CD4-positive, alpha-beta T cell (primary cell): ENCODE results near the gene CD70. TPM values are rescaled to one million over a fixed set of nuclear protein-coding genes. Genes with fewer than 3 reads are reported as not detected.
A peak's percentile ranks its signal among the peaks of the same experiment; 100 is the strongest.

Experiments
- ATAC-seq: fragments of 200-7000 bp; cut with Tn5 transposase; one replicate; pipeline ENCODE4 v1.10.0; 2022; ENCODE audit warnings: mild to moderate bottlenecking; ENCODE audit not compliant: poor library complexity
- CTCF ChIA-PET: fragments of 350-600 bp; sonication (Branson Sonifier 250); formaldehyde crosslinking; loops from one replicate; lab custom pipeline; 2021; ENCODE audit warnings: antibody characterized with exemption, inconsistent platforms; lab: Charles Lee
- POLR2A ChIA-PET: fragments of 350-600 bp; sonication (Branson Sonifier 250); formaldehyde crosslinking; loops from one replicate; lab custom pipeline; 2021; ENCODE audit warnings: antibody characterized with exemption, inconsistent platforms; lab: Charles Lee
- DNase-seq, 14 experiments: peaks; one replicate each; pipeline ENCODE4 v3.0.0-alpha.2; 2013 to 2020; ENCODE audit warnings: mixed read lengths in 2 of 14
- H3K27ac ChIP-seq, 2 donors: one replicate each; pipeline versions ENCODE4 v1.5.1 to v1.7.0; 2013; ENCODE audit warnings: low read length in 2 of 2, low read depth in 1 of 2, mild to moderate bottlenecking in 1 of 2
- H3K27me3 ChIP-seq, 2 experiments: 1 replicate in 1 of 2; 2 replicates in 1 of 2; pipeline versions ENCODE4 v1.6.1 to v1.7.0; 2013; ENCODE audit warnings: low read length in 2 of 2, control low read depth in 1 of 2, mild to moderate bottlenecking in 1 of 2, moderate library complexity in 1 of 2; ENCODE audit not compliant: insufficient read depth in 2 of 2, control insufficient read depth in 1 of 2
- H3K36me3 ChIP-seq: one replicate; pipeline ENCODE4 v1.6.1; 2013; ENCODE audit warnings: low read length, control low read depth; ENCODE audit not compliant: insufficient read depth
- H3K4me1 ChIP-seq: one replicate; pipeline ENCODE4 v1.6.1; 2013; ENCODE audit warnings: low read length, control low read depth; ENCODE audit not compliant: insufficient read depth
- H3K4me3 ChIP-seq: one replicate; pipeline ENCODE4 v1.5.1; 2013; ENCODE audit warnings: mild to moderate bottlenecking, low read length, moderate library complexity
- H3K9me3 ChIP-seq, 2 experiments: 1 replicate in 1 of 2; 2 replicates in 1 of 2; pipeline versions ENCODE4 v1.6.1 to v1.7.0; 2013; ENCODE audit warnings: low read length in 2 of 2, mild to moderate bottlenecking in 2 of 2, control low read depth in 1 of 2, moderate library complexity in 1 of 2; ENCODE audit not compliant: control insufficient read depth in 1 of 2, insufficient read depth in 1 of 2
- H3K27ac Mint-ChIP-seq: one replicate; pipeline ENCODE4 v1.8.0; 2020; ENCODE audit warnings: mixed read lengths
- H3K27me3 Mint-ChIP-seq: one replicate; pipeline ENCODE4 v1.8.0; 2021; ENCODE audit warnings: mixed read lengths
- H3K36me3 Mint-ChIP-seq: one replicate; pipeline ENCODE4 v1.8.0; 2021; ENCODE audit warnings: low read depth, mixed read lengths
- H3K4me1 Mint-ChIP-seq: one replicate; pipeline ENCODE4 v1.8.0; 2021; ENCODE audit warnings: low read depth, mixed read lengths
- H3K4me3 Mint-ChIP-seq: one replicate; pipeline ENCODE4 v1.8.0; 2020; ENCODE audit warnings: mild to moderate bottlenecking, mixed read lengths
- H3K9me3 Mint-ChIP-seq: one replicate; pipeline ENCODE4 v1.8.0; 2020; ENCODE audit warnings: mixed read lengths
- intact Hi-C, 2 experiments: fragments of 100-400 bp; cut with DNase I in 1 of 2; cut with micrococcal nuclease in 1 of 2; formaldehyde crosslinking; loops; one replicate each; pipeline versions ENCODE4 v1.15.1 to v1.9.0; 2023 to 2025; cut with DNase I, micrococcal nuclease
- total RNA-seq, 174 experiments: library from RNA in 2 of 174; stranded (reverse) in 2 of 174; gene quantifications; one replicate each; pipeline ENCODE4 v1.2.3 and lab custom pipeline; 2021 to 2026
- TF ChIP-seq, protein P1 (sequence below): fragments of 200-600 bp; IDR thresholded peaks from one replicate; pipeline ENCODE4 v1.8.0; 2022; ENCODE audit warnings: antibody characterized with exemption, mild to moderate bottlenecking

The CD70 gene
- total RNA-seq, 2 experiments from 2014 or later, result not detected

DNA sequence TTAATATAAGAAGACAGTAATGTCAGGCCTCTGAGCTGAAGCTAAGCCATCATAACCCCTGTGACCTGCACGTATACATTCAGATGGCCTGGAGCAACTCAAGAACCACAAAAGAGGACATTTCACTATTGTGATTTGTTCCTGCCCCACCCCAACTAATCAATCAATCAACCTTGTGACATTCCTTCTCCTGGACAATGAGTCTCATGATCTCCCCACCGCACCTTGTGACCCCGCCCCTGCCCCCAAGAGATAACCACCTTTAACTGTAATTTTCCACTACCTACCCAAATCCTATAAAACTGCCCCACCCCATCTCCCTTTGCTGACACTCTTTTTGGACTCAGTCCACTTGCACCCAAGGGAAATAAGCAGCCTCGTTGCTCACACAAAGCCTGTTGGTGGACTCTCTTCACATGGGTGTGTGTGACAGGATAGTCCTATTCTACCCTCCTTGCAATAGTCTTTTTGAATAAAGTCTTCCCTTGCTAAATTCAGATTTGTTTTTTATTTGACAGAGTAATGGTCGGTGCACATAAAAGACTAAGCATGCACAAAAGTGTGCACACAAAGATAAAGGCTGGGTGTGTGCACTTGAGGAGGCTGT, 14.0 kb downstream of the CD70 start:
- H3K27me3 ChIP-seq, result peaks cover 7 to 11% of the 10 kb centered on the region in 2 experiments
- no peaks in the 10 kb centered on the region for H3K36me3 ChIP-seq
- Mint-ChIP-seq H3K27ac (no peak overlapping the region), H3K9me3 (no peaks in the 10 kb centered on the region), H3K4me1 (no peaks in the 10 kb centered on the region), H3K4me3 (no peak overlapping the region), H3K27me3 (peaks cover 12% of the 10 kb centered on the region), H3K36me3 (no peaks in the 10 kb centered on the region)
- ATAC-seq, result no peak
- POLR2A ChIA-PET, result no interaction called here
- TF ChIP-seq, protein P1, sequence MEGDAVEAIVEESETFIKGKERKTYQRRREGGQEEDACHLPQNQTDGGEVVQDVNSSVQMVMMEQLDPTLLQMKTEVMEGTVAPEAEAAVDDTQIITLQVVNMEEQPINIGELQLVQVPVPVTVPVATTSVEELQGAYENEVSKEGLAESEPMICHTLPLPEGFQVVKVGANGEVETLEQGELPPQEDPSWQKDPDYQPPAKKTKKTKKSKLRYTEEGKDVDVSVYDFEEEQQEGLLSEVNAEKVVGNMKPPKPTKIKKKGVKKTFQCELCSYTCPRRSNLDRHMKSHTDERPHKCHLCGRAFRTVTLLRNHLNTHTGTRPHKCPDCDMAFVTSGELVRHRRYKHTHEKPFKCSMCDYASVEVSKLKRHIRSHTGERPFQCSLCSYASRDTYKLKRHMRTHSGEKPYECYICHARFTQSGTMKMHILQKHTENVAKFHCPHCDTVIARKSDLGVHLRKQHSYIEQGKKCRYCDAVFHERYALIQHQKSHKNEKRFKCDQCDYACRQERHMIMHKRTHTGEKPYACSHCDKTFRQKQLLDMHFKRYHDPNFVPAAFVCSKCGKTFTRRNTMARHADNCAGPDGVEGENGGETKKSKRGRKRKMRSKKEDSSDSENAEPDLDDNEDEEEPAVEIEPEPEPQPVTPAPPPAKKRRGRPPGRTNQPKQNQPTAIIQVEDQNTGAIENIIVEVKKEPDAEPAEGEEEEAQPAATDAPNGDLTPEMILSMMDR, result no peak
- CTCF ChIA-PET, result no interaction called here
- H3K9me3 ChIP-seq, result no peaks in the 10 kb centered on the region
- no peak for DNase-seq
- H3K4me1 ChIP-seq, result peaks cover 8% of the 10 kb centered on the region
- no peak overlapping the region for H3K27ac ChIP-seq
- H3K4me3 ChIP-seq, result no peak overlapping the region
- intact Hi-C loops, result no loop called here

DNA sequence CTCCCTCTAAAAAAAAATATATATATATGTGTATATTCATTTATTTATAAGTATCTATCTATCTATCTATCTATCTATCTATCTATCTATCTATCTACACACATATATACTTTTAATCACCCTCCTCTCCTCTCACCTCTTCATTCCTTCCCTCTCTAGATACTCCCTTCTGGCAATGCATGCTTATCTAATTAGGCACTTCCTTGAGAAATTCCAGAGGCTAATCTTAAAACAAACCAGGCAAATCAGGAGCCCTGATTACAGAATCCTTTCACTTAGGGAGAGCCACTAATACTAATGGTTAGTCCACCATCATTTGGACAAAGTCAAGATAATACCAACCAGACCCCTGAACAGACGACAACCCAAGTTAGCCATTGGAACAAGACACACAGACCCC, 17.6 kb downstream of the CD70 start:
- intact Hi-C loops, result no loop called here
- Histone ChIP-seq H3K9me3 (peaks cover 4 to 9% of the 10 kb centered on the region in 2 experiments), H3K4me3 (no peak overlapping the region), H3K4me1 (peaks cover 8% of the 10 kb centered on the region), H3K36me3 (no peaks in the 10 kb centered on the region), H3K27ac (no peak overlapping the region), H3K27me3 (peaks cover 14 to 23% of the 10 kb centered on the region in 2 experiments)
- H3K9me3 Mint-ChIP-seq, result no peaks in the 10 kb centered on the region
- H3K36me3 Mint-ChIP-seq, result no peaks in the 10 kb centered on the region
- POLR2A ChIA-PET, result interaction anchor here (0.6 kb wide), 1 partner anchor 10 kb away, joined by 6 read pairs; no protein-coding TSS in a partner anchor
- H3K27ac Mint-ChIP-seq, result no peak overlapping the region
- H3K4me3 Mint-ChIP-seq, result no peak overlapping the region
- H3K27me3 Mint-ChIP-seq, result peaks cover 21% of the 10 kb centered on the region
- CTCF ChIA-PET, result no interaction called here
- DNase-seq (no peak), ATAC-seq (no peak)
- TF ChIP-seq, protein P1, result no peak
- no peaks in the 10 kb centered on the region for H3K4me1 Mint-ChIP-seq

DNA sequence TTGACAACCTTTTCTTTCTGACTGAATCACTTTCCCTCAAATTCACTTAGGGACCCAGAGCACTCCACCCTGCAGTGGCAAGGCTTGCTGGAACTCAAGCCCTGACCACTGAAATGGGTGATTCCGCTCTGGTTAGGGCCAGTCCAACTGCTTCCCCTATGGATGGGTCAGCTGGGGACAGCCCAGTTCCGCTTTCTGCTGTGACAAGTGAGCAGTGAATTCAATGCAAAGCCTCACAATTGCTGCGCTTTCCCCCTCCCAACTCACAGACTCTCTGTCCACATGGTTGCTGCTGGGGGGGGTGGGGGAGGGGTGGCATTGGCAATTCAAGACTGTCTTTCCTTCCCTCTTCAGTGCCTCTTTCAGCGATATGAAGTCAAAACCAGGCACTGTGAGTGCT, 18.7 kb downstream of the CD70 start:
- Histone ChIP-seq H3K27ac (no peak overlapping the region), H3K4me3 (no peak overlapping the region), H3K36me3 (no peaks in the 10 kb centered on the region), H3K9me3 (peaks cover 4 to 9% of the 10 kb centered on the region in 2 experiments), H3K27me3 (peaks cover 14 to 23% of the 10 kb centered on the region in 2 experiments), H3K4me1 (peaks cover 3% of the 10 kb centered on the region)
- no peaks in the 10 kb centered on the region for H3K4me1 Mint-ChIP-seq
- no peak for ATAC-seq
- no peak overlapping the region for H3K27ac Mint-ChIP-seq
- peaks cover 32% of the 10 kb centered on the region for H3K27me3 Mint-ChIP-seq
- peak in 3 of 14 experiments; percentile 19 to 44 (median 33) for DNase-seq
- intact Hi-C loops, result no loop called here
- ChIA-PET CTCF (no interaction called here), POLR2A (no interaction called here)
- no peaks in the 10 kb centered on the region for H3K9me3 Mint-ChIP-seq
- no peak overlapping the region for H3K4me3 Mint-ChIP-seq
- H3K36me3 Mint-ChIP-seq, result no peaks in the 10 kb centered on the region
- TF ChIP-seq, protein P1, result no peak
